ENCODE results near the gene TMC1.
"Not testable (repeated sequence)": the region's sequence is repeated elsewhere in the genome, so short reads cannot be mapped to it uniquely, and the experiment has no call there.

Gene TMC1

DNA sequence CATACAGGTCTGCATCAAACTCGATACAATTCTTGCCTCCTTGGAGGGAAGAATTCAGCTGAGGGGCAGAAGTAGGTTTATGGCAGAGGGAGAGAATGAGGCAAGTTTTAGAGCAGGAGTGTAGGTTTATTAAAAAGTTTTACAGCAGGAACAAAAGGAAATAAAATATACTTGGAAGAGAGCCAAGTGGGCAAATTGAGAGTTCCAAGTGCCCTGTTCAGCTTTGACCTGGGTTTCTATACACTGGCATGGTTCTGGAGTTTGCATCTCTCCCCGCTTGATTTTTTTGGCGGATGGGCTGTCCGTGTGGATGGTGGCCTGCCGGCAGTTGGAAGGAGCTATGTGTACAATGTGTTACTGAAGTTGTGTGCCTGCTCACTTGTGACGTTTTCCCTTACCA, 315.4 kb downstream of the TMC1 start:
- no peaks in the 10 kb centered on the region for H3K36me3 ChIP-seq (ENCODE audit: control insufficient read depth, insufficient read depth, low read length)
- H3K27me3 ChIP-seq (ENCODE audit: control insufficient read depth, insufficient read depth, low read length), result no peaks in the 10 kb centered on the region
- H3K9me3 ChIP-seq (ENCODE audit: control insufficient read depth, insufficient read depth, low read length), result no peaks in the 10 kb centered on the region
- no peak overlapping the region for H3K27ac ChIP-seq (ENCODE audit: low read length)
- no peak overlapping the region for H3K4me3 ChIP-seq (ENCODE audit: low read length)
- no peaks in the 10 kb centered on the region for H3K4me1 ChIP-seq (ENCODE audit: control insufficient read depth, insufficient read depth, low read length)
- no CpG with 5 or more reads among the region's 6 CpGs for WGBS (ENCODE audit: insufficient coverage, insufficient read length)
- no peak for DNase-seq (ENCODE audit: low read depth, low spot score)

DNA sequence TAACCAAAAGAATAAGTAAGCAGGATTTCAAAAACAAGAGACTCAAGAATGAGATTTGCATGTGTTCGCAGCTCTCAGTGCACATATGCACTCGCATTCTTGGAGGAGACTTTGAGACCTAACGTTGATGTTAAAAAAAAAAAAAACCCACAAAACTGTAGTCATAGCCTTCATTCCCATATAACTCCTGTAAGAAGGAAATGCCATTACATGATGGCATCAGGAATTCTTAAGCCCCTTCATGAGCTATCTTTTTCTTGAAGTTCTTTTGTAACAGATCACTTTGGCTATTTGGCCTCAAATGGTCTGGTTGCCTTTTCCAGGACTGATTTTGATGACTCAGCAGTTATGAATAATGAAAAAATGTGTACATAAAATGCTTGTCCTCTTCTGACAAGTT, 317.7 kb downstream of the TMC1 start:
- no peaks in the 10 kb centered on the region for H3K27me3 ChIP-seq (ENCODE audit: control insufficient read depth, insufficient read depth, low read length)
- DNase-seq (ENCODE audit: low read depth, low spot score), result no peak
- WGBS (ENCODE audit: insufficient coverage, insufficient read length), result no CpG with 5 or more reads among the region's 3 CpGs
- H3K36me3 ChIP-seq (ENCODE audit: control insufficient read depth, insufficient read depth, low read length), result no peaks in the 10 kb centered on the region
- H3K4me3 ChIP-seq (ENCODE audit: low read length), result no peak overlapping the region
- H3K9me3 ChIP-seq (ENCODE audit: control insufficient read depth, insufficient read depth, low read length), result no peaks in the 10 kb centered on the region
- H3K4me1 ChIP-seq (ENCODE audit: control insufficient read depth, insufficient read depth, low read length), result no peaks in the 10 kb centered on the region
- H3K27ac ChIP-seq (ENCODE audit: low read length), result no peak overlapping the region

- no peak overlapping the region for H3K27ac ChIP-seq (ENCODE audit: low read length)
- H3K36me3 ChIP-seq (ENCODE audit: control insufficient read depth, insufficient read depth, low read length), result no peaks in the 10 kb centered on the region
- WGBS (ENCODE audit: insufficient coverage, insufficient read length), result no CpG with 5 or more reads among the region's 9 CpGs
These were observed 322.4 kb downstream of the TMC1 start for GRCh38 chr9:72843520-72844439.

GRCh38 chr9:72844440-72844768, 323.0 kb downstream of the TMC1 start:
- Histone ChIP-seq H3K4me3 (ENCODE audit: low read length) (no peak overlapping the region), H3K27me3 (ENCODE audit: control insufficient read depth, insufficient read depth, low read length) (no peaks in the 10 kb centered on the region), H3K27ac (ENCODE audit: low read length) (no peak overlapping the region), H3K36me3 (ENCODE audit: control insufficient read depth, insufficient read depth, low read length) (no peaks in the 10 kb centered on the region), H3K4me1 (ENCODE audit: control insufficient read depth, insufficient read depth, low read length) (no peaks in the 10 kb centered on the region), H3K9me3 (ENCODE audit: control insufficient read depth, insufficient read depth, low read length) (no peaks in the 10 kb centered on the region)
- DNase-seq (ENCODE audit: low read depth, low spot score), result no peak
- WGBS (ENCODE audit: insufficient coverage, insufficient read length), result no CpG with 5 or more reads among the region's 1 CpG

More at GRCh38 chr9:72843520-72844439, 322.4 kb downstream of the TMC1 start:
- Histone ChIP-seq H3K9me3 (ENCODE audit: control insufficient read depth, insufficient read depth, low read length) (no peaks in the 10 kb centered on the region), H3K4me1 (ENCODE audit: control insufficient read depth, insufficient read depth, low read length) (no peaks in the 10 kb centered on the region), H3K4me3 (ENCODE audit: low read length) (no peak overlapping the region), H3K27me3 (ENCODE audit: control insufficient read depth, insufficient read depth, low read length) (no peaks in the 10 kb centered on the region)
- DNase-seq (ENCODE audit: low read depth, low spot score), result no peak

- not testable (repeated sequence) for H3K36me3 ChIP-seq (ENCODE audit: control insufficient read depth, insufficient read depth, low read length)
- no CpG with 5 or more reads among the region's 3 CpGs for WGBS (ENCODE audit: insufficient coverage, insufficient read length)
These were observed 323.6 kb downstream of the TMC1 start for GRCh38 chr9:72845052-72845451.

DNA sequence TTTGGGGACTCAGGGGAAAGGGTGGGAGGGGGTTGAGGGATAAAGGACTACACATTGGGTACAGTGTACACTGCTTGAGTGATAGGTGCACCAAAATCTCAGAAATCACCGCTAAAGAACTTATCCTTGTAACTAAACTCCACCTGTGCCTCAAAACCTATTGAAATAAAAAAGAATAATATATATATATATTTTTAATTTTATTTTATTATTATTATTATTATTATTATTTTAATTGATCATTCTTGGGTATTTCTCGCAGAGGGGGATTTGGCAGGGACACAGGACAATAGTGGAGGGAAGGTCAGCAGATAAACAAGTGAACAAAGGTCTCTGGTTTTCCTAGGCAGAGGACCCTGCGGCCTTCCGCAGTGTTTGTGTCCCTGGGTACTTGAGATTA, 328.8 kb downstream of the TMC1 start:
- H3K9me3 ChIP-seq (ENCODE audit: control insufficient read depth, insufficient read depth, low read length), result not testable (repeated sequence)
- no CpG with 5 or more reads among the region's 4 CpGs for WGBS (ENCODE audit: insufficient coverage, insufficient read length)

More at GRCh38 chr9:72845052-72845451, 323.6 kb downstream of the TMC1 start:
- not testable (repeated sequence) for H3K9me3 ChIP-seq (ENCODE audit: control insufficient read depth, insufficient read depth, low read length); H3K4me1 ChIP-seq (ENCODE audit: control insufficient read depth, insufficient read depth, low read length); DNase-seq (ENCODE audit: low read depth, low spot score); H3K27ac ChIP-seq (ENCODE audit: low read length); H3K4me3 ChIP-seq (ENCODE audit: low read length); H3K27me3 ChIP-seq (ENCODE audit: control insufficient read depth, insufficient read depth, low read length)

DNA sequence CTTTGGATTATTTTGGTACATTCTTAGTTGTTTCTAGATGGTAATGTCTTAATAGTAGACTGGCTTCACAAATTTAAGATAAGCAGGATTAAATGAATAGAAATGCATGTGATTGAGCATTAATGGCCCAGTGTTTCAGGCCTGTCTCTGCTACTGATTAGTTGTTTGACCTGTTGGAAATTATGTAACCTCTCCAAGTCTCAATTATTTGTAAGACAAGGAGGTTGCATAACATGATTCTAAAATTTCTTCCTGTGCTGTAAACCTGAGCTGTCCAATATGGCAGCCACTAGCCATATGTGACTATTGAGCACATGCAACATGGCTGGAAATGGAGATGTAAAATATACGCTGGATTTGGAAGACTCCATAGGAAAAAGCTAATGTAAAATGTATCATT, 333.9 kb downstream of the TMC1 start:
- no peaks in the 10 kb centered on the region for H3K9me3 ChIP-seq (ENCODE audit: control insufficient read depth, insufficient read depth, low read length)
- H3K27ac ChIP-seq (ENCODE audit: low read length), result no peak overlapping the region
- no peaks in the 10 kb centered on the region for H3K4me1 ChIP-seq (ENCODE audit: control insufficient read depth, insufficient read depth, low read length)
- H3K36me3 ChIP-seq (ENCODE audit: control insufficient read depth, insufficient read depth, low read length), result no peaks in the 10 kb centered on the region
- no CpG with 5 or more reads among the region's 1 CpG for WGBS (ENCODE audit: insufficient coverage, insufficient read length)
- no peak for DNase-seq (ENCODE audit: low read depth, low spot score)
- H3K4me3 ChIP-seq (ENCODE audit: low read length), result no peak overlapping the region
- H3K27me3 ChIP-seq (ENCODE audit: control insufficient read depth, insufficient read depth, low read length), result no peaks in the 10 kb centered on the region

More for the DNA sequence above, 328.8 kb downstream of the TMC1 start:
- not testable (repeated sequence) for H3K27me3 ChIP-seq (ENCODE audit: control insufficient read depth, insufficient read depth, low read length); H3K4me3 ChIP-seq (ENCODE audit: low read length); H3K4me1 ChIP-seq (ENCODE audit: control insufficient read depth, insufficient read depth, low read length); H3K36me3 ChIP-seq (ENCODE audit: control insufficient read depth, insufficient read depth, low read length); DNase-seq (ENCODE audit: low read depth, low spot score); H3K27ac ChIP-seq (ENCODE audit: low read length)

- Histone ChIP-seq H3K4me3 (ENCODE audit: low read length) (no peak overlapping the region), H3K27ac (ENCODE audit: low read length) (no peak overlapping the region), H3K27me3 (ENCODE audit: control insufficient read depth, insufficient read depth, low read length) (no peaks in the 10 kb centered on the region), H3K4me1 (ENCODE audit: control insufficient read depth, insufficient read depth, low read length) (no peaks in the 10 kb centered on the region), H3K36me3 (ENCODE audit: control insufficient read depth, insufficient read depth, low read length) (no peaks in the 10 kb centered on the region), H3K9me3 (ENCODE audit: control insufficient read depth, insufficient read depth, low read length) (no peaks in the 10 kb centered on the region)
- no CpG with 5 or more reads among the region's 5 CpGs for WGBS (ENCODE audit: insufficient coverage, insufficient read length)
- no peak for DNase-seq (ENCODE audit: low read depth, low spot score)
These were observed 334.6 kb downstream of the TMC1 start for GRCh38 chr9:72855890-72856523.

DNA sequence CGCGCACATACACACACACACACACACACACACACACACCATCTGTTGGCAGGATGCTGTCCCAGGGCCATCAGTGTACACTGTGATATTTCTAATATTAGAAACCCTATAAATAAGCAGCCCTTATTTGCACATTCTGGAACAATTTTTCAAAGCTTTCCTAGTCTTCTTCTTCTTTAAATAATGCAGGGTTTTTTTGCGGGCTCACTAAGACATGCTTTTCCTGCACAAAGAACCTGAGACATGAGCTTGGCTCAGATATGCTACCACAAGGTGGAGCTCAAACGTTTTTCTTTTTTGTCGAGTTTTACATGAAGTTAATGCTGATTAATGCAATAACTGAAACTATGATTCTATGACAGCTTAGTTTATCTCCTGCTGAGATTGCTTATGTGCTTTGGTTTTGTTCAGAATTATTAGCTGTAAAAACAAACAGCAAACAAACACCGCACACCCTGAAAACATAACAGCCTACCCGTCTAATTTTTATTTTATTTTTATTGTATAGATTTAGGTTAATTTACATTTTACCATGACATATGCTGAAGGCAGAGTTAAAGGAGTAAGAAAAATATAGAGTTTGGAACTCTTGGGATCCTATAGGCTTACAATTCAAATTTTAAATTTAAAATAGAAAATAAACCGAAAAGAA, 335.7 kb downstream of the TMC1 start:
- H3K4me1 ChIP-seq (ENCODE audit: control insufficient read depth, insufficient read depth, low read length), result no peaks in the 10 kb centered on the region
- H3K36me3 ChIP-seq (ENCODE audit: control insufficient read depth, insufficient read depth, low read length), result no peaks in the 10 kb centered on the region
- WGBS (ENCODE audit: insufficient coverage, insufficient read length), result no CpG with 5 or more reads among the region's 8 CpGs
- no peaks in the 10 kb centered on the region for H3K9me3 ChIP-seq (ENCODE audit: control insufficient read depth, insufficient read depth, low read length)
- no peaks in the 10 kb centered on the region for H3K27me3 ChIP-seq (ENCODE audit: control insufficient read depth, insufficient read depth, low read length)
- H3K4me3 ChIP-seq (ENCODE audit: low read length), result no peak overlapping the region
- peak; percentile 41 for DNase-seq (ENCODE audit: low read depth, low spot score)
- H3K27ac ChIP-seq (ENCODE audit: low read length), result no peak overlapping the region

DNA sequence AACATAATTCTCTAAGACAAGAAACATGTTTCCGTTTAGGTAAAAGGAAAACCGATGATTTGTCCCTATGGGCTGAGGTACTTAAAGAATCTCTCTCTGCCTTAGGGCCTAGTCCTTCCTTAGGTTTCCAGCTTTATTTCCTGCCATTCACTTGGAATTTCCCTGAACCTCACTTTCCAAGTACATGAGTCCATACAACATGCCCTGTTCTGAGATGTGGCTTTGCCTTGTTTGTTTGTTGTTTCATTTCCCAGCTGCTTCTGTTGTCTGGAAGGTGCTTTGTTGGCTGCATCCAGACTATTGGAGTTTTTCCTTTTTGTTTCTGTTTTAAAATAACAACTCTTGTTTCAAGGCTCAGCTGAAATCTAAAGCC, 336.2 kb downstream of the TMC1 start:
- no peaks in the 10 kb centered on the region for H3K4me1 ChIP-seq (ENCODE audit: control insufficient read depth, insufficient read depth, low read length)
- no peaks in the 10 kb centered on the region for H3K9me3 ChIP-seq (ENCODE audit: control insufficient read depth, insufficient read depth, low read length)
- no peak overlapping the region for H3K27ac ChIP-seq (ENCODE audit: low read length)
- H3K36me3 ChIP-seq (ENCODE audit: control insufficient read depth, insufficient read depth, low read length), result no peaks in the 10 kb centered on the region
- no peak for DNase-seq (ENCODE audit: low read depth, low spot score)
- H3K27me3 ChIP-seq (ENCODE audit: control insufficient read depth, insufficient read depth, low read length), result no peaks in the 10 kb centered on the region
- H3K4me3 ChIP-seq (ENCODE audit: low read length), result no peak overlapping the region
- WGBS (ENCODE audit: insufficient coverage, insufficient read length), result no CpG with 5 or more reads among the region's 2 CpGs
